Eye (tissue), 1 donor: Measurements from ENCODE around the gene COBLL1.

Experiments used
- DNase-seq: peaks from one replicate; pipeline ENCODE4 v3.0.0-alpha.2; 2015

Gene COBLL1

DNA sequence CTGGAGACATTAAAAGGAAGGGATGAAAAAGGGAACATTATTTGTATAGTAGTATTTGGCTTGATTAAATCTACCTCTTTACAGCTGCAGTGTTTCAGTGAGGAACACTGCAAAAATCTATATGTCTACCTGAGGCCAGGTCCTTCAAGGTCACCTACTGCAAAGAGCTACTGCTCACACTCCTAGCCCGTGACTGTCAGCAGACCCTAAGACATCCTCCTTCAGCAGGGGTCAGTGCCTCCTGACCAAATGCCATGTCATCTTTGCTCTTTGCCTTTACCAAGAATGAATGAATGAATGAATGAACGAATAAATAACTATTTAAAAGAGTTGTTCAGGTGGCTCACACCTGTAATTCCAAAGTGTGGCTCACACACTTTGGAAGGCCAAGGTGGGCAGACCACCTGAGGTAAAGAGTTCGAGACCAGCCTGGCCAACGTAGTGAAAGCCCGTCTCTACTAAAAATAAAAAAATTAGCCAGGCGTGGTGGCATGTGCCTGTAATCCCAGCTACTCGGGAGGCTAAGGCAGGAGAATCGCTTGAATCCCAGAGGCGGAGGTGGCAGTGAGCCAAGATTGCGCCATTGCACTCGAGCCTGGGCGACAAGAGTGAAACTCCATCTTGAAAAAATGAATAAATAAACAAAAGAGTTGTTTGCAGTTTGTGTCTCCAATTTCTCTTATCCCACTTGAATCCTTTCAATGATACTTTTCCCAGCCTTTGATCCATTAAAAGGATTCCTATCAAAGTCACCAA lies 136.0 kb downstream of the COBLL1 start:
- no peak for DNase-seq

- no peak for DNase-seq
Observed at GRCh38 chr2:164703915-164704706, 137.5 kb downstream of the COBLL1 start.

DNA sequence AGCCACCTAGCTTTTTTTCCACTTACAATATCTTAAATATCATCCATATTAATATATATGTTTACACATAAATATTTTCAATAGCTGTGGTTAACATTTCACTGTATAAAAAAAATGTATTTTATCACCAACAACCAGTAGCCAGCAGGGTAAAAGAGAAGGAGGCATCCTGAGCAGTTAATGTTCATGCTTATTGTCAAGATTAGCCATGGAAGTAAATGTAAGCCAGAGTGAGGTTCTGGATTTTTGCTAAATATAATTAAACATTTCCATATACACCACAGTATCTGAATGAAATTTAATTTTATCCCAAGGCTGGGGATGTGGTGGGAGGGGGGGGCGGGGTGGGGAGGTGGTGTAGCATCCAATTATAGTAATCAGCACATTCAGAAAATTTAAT lies 140.1 kb downstream of the COBLL1 start:
- DNase-seq, result no peak

- no peak for DNase-seq
Observed at GRCh38 chr2:164700390-164700789, 141.2 kb downstream of the COBLL1 start.

DNA sequence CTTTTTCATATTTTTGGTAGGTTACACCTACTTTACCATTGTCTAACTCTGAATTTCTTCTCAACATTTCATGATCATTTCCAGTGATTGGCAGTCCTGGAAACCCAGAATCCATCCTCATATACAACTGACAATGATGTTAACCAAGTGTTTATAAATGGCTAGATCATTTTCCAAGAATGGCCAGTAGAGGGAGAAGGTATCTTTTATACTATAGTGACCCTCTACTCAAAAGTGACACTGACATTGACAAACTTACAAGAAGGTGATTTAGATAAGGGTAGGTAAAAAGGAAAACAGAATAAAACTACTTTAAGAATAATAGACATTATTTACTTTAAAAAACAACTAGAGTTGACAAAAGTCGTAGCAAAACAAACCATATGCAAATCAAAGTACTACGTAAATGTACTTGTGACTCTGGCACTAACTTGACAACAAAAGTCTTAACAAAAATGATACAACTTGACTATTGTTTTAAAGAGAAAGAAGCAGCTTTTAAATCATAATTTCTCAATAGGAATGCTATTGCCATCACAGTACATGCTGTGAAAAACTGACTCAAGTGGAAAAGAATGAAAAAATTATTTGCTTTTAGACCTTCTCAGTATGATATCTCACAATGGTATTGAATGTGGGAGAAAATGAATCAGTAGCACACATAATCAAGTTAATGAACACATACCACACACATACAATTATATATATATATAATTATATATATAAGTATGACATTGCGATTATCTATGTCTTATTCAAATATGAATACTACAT lies 143.7 kb downstream of the COBLL1 start:
- peak; percentile 22 for DNase-seq

- DNase-seq, result no peak
Observed at GRCh38 chr2:164696634-164697033, 145.0 kb downstream of the COBLL1 start.

DNA sequence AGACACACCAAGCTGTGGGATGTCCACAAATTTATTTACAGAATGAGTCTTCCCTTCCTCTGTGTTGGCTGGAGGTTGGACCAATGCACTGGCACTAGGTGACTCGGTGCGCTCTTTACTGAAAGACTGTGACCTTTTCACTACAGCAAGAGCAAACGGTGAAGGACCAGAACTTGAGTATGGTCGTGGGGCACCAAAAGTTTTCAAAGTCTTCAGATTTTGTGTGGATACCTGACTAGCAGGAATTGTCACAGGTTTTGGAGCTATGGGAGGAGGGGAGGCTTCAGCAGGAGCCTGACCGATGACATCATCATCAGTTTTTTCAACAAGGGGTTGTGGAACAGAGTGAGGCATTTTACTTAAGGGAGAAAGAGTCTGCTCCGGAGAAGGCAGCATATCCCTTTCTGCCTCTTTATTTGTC lies 147.3 kb downstream of the COBLL1 start:
- no peak for DNase-seq

- DNase-seq, result no peak
Observed at GRCh38 chr2:164693834-164694233, 147.8 kb downstream of the COBLL1 start.

DNA sequence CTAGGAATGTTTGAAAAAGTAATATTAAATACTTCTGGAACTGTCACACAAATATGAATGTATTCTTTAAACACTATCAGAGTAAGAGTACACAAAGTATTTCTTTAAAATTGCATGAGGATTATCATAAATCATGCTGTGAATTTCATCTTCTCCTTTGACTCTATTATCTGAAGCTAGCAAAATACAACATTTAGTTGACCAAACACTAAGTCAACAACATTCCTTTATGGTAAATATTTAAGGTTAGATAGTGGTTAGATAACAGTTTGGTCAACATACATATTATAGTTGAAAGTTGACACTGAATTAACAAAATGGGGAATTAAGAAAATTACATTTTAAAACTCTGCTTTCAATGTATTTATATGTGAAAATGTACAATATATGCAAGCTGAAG lies 148.2 kb downstream of the COBLL1 start:
- no peak for DNase-seq

- DNase-seq, result no peak
Observed at GRCh38 chr2:164692958-164693357, 148.7 kb downstream of the COBLL1 start.

- DNase-seq, result no peak
Observed at GRCh38 chr2:164692114-164692513, 149.5 kb downstream of the COBLL1 start.

DNA sequence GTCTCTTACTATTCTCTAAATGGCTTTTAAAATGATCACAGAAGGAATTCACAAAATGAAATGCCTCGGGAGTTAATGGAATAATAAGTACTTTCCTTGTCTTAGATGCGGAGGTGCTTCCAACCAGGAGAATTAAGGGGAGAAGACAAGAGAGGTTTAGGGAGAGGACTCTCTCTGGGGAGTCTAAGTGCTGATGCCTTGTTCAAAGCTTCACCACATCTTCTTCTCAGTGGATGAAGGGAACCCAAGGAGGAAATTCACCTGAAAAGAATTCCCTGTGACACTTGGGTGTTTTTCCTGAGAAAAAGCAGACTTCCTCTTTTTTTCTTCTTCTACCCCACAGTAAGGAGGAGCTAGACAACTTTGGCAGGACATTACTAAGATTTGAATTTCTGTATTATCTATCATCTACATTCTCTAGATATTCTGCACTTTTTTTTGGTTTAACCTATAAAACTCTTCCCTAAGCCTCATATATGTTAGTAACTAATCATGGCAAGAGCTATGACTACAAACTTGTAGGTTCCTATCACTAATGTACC lies 150.2 kb downstream of the COBLL1 start:
- no peak for DNase-seq

DNA sequence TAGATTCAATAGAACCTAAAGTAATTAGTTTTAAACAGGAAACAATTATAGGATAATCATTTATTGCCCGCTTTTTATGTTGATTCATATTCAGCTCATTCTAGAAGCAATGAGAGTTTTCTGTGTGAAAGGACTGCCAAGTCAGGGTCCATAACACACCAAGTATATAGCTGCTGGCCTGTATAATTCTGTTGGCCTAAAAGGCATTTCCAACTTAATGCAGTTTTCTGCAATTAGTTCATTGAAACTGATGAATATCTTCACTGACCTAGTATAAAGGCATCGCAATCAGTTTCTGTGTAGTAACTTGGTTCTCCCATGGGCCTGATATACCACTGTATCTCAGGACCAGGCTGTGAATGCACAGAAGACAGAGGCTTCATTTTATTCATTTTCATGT lies 151.3 kb downstream of the COBLL1 start:
- DNase-seq, result no peak

- DNase-seq, result no peak
Observed at GRCh38 chr2:164688896-164689419, 152.7 kb downstream of the COBLL1 start.

DNA sequence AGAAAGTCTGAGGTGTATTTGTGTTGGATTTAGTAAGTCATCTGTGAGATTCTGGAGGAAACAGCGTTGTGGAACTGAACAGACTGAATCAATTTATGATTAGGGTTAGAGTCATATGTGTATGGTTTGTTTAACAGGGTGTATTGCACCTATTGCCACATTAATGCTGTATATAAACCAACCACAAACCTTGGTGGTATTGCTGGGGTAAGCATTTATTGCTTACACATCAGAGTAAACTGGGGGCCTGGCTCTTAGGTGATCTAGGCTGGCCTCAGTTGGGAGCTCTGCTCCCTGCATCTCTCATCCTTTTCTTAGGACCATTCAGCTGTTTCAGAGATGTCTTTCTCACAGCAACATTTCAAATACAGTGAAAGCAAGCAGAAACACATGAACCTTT lies 160.6 kb downstream of the COBLL1 start:
- DNase-seq, result no peak

GRCh38 chr2:164678631-164679149 lies 162.9 kb downstream of the COBLL1 start:
- no peak for DNase-seq

DNA sequence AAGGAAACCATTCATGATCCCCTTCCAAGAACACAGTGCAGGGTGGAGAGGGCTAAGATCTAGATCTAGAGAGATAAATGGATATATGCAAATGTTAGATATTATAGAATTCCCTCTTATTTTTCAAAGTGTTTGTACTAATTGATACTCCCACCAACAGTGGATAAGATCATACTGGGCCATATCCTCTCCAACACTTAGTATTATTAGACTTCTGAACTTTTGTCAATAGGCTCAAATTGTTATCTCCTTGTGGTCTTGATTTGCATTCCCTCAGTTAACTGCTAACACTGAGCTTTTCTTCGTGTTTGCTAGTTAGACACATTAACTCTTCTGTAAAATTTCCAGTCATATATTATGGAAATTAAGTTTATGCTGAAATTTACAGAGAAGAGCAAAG lies 163.9 kb downstream of the COBLL1 start:
- DNase-seq, result no peak

DNA sequence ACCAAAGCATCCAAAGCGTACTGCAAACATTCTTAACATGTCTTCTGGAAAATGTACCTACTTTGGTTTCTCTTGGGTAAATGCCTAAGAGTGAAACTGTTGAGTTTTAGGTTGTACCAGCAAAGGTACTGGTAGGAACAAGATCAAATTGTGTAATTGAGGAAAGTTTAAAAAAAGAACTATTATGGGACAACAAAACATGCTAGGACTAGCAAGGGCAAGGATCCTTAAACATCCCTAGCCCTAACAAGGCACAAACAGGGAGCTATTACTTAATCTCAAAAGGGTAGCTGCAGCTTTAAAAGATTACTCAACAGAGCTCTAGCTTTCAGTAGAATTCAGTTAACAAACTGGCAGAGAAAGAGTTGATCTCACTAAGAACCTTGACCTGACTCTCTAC lies 164.4 kb downstream of the COBLL1 start:
- no peak for DNase-seq

DNA sequence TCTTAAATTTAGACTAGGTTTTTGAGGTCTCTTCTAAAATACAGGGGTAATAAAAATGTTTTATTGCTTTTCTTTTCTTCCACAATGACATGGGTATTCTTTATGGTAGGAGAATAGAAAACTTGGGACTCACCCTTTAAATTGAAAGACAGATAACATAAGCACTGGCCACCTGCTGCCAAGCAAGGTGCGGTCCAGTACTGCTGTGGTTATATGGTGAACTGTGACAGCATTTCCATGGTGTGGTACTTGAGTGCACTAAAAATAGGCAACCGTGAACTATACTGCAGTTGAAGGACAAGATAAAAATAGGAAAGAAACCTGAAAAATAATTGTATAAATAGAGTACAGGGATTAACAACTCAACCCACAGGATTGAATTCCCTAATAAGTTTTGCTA lies 165.9 kb downstream of the COBLL1 start:
- DNase-seq, result no peak

- peak; percentile 9 for DNase-seq
Observed at GRCh38 chr2:164675027-164675426, 166.6 kb downstream of the COBLL1 start.

GRCh38 chr2:164671664-164672396 lies 169.8 kb downstream of the COBLL1 start:
- DNase-seq, result peak; percentile 18

- DNase-seq, result no peak
Observed at GRCh38 chr2:164669291-164669690, 172.3 kb downstream of the COBLL1 start.
